GM21360 (cell line): ENCODE measurements around the gene SLC25A41.
"Not testable (repeated sequence)": the region's sequence is repeated elsewhere in the genome, so short reads cannot be mapped to it uniquely, and the experiment has no call there.

Source experiments
- ATAC-seq: cut with Tn5 transposase; IDR thresholded peaks from one replicate; pipeline ENCODE4 v1.9.1; 2021; ENCODE audit warnings: mild to moderate bottlenecking, moderate library complexity; ENCODE audit not compliant: unreplicated experiment

The SLC25A41 gene

GRCh38 chr19:6412447-6413091 is 21.0 kb downstream of the SLC25A41 start:
- no peak for ATAC-seq

GRCh38 chr19:6412061-6412446 is 21.5 kb downstream of the SLC25A41 start:
- ATAC-seq: no peak

GRCh38 chr19:6409346-6409745 is 24.2 kb downstream of the SLC25A41 start:
- ATAC-seq: no peak

- no peak for ATAC-seq
Observed at GRCh38 chr19:6406401-6406800, 27.2 kb downstream of the SLC25A41 start.

- no peak for ATAC-seq
Observed at GRCh38 chr19:6402837-6403608, 30.5 kb downstream of the SLC25A41 start.

- no peak for ATAC-seq
Observed at GRCh38 chr19:6402058-6402457, 31.5 kb downstream of the SLC25A41 start.

GRCh38 chr19:6400062-6400944 is 33.3 kb downstream of the SLC25A41 start:
- ATAC-seq: not testable (repeated sequence)

GRCh38 chr19:6396305-6396704 is 37.3 kb downstream of the SLC25A41 start:
- no peak for ATAC-seq

- no peak for ATAC-seq
Observed at GRCh38 chr19:6394831-6395230, 38.7 kb downstream of the SLC25A41 start.

GRCh38 chr19:6393983-6394412 is 39.6 kb downstream of the SLC25A41 start:
- ATAC-seq: peak; percentile 23

- peak; percentile 68 for ATAC-seq
Observed at GRCh38 chr19:6393074-6393982, 40.2 kb downstream of the SLC25A41 start, which contains the start of gene GTF2F1. Gene GTF2F1 (minus strand): TSS chr19:6393164. CDS start chr19:6392995, 169 bp downstream.

GRCh38 chr19:6392221-6393073 is 41.1 kb downstream of the SLC25A41 start:
- ATAC-seq: no peak

GRCh38 chr19:6387372-6387771 is 46.2 kb downstream of the SLC25A41 start:
- ATAC-seq: no peak

- ATAC-seq: no peak
Observed at GRCh38 chr19:6384381-6384780, 49.2 kb downstream of the SLC25A41 start.

GRCh38 chr19:6383188-6383587 is 50.4 kb downstream of the SLC25A41 start:
- ATAC-seq: no peak

GRCh38 chr19:6381030-6381750 is 52.4 kb downstream of the SLC25A41 start:
- ATAC-seq: no peak

GRCh38 chr19:6379744-6380143 is 53.8 kb downstream of the SLC25A41 start:
- no peak for ATAC-seq

GRCh38 chr19:6378486-6378885 is 55.1 kb downstream of the SLC25A41 start:
- no peak for ATAC-seq

GRCh38 chr19:6378041-6378440 is 55.5 kb downstream of the SLC25A41 start:
- no peak for ATAC-seq
